ENCODE results near the gene ANKRD2. TPM values are rescaled to one million over a fixed set of nuclear protein-coding genes. Genes with fewer than 3 reads are reported as not detected.
"Not testable (repeated sequence)": the region's sequence is repeated elsewhere in the genome, so short reads cannot be mapped to it uniquely, and the experiment has no call there.

ANKRD2 gene
- total RNA-seq, 2 donors from 2014 or later: 0.24 TPM; not detected in 1

DNA sequence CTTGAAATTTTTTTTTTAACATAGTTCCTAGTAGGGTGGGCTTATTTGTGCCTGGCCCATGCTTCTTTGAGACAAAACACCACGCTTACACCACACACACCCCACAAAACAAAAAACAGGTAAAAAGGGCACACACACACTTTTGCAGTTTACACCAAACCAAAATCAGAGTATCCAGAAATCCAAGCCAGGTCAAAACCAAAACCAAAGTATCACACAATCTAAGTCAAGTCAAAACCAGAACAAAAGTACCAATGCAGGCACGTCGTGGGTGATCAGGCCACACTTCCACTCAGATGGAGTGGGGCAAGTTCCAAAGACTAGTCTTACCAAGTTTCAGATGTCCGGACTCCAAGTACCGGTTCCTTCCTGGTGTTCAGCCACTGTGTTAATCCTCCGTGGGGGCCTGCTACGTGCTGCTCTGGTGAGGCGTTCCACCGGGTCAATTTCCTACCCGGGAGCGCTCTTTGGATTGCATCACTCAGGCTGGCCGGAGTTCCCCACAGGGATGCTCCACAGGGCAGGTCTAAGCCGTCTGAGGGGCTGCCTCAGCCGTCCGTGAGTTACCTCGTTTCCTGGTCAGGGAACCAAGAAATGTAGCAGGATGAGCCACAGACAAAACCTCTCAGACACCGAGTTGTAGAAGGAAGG lies 11.7 kb upstream of the ANKRD2 start:
- H3K27ac ChIP-seq; H3K9ac ChIP-seq (ENCODE audit: low read depth in 2 of 2, low read length in 2 of 2); intact Hi-C loops (cut with DNase I); H3K27me3 ChIP-seq; H3K9me3 ChIP-seq; H3K36me3 ChIP-seq; H3K4me3 ChIP-seq; H3K4me1 ChIP-seq; DNase-seq: not testable (repeated sequence)

DNA sequence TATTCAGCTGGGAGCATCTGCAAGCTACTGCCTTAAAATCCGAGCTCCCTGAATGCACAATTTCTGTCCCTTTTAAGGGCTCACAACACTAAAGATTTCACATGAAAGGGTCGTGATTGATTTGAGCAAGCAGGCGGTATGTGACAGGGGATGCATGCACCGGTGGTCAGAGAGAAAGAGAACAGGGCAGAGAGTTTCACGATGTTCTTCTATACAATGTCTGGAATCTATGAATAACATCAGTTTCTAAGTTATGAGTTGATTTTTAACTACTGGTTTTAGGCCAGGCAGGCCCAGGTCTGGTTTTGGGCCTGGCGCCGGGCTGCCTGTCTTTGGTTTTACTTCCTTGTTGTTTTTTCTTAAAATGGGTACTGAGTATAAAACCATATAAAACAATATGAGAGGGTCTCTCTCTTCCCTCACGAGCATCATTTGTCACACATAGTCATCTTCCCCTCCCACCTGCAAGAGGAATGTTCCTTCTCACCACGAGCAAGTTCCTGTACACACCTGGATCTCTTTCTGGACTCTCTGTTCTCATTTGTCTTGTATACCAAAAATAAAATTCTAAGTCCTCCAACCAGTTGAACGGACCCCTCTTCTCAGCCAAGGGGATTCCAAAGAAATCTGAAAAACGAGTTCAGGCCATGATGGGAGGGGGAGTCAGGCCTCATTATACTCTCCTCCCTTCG lies 11.0 kb upstream of the ANKRD2 start:
- intact Hi-C loops (cut with DNase I); H3K4me1 ChIP-seq; H3K27me3 ChIP-seq; H3K9ac ChIP-seq (ENCODE audit: low read depth in 2 of 2, low read length in 2 of 2); DNase-seq; H3K27ac ChIP-seq; H3K36me3 ChIP-seq; H3K4me3 ChIP-seq; H3K9me3 ChIP-seq: not testable (repeated sequence)

DNA sequence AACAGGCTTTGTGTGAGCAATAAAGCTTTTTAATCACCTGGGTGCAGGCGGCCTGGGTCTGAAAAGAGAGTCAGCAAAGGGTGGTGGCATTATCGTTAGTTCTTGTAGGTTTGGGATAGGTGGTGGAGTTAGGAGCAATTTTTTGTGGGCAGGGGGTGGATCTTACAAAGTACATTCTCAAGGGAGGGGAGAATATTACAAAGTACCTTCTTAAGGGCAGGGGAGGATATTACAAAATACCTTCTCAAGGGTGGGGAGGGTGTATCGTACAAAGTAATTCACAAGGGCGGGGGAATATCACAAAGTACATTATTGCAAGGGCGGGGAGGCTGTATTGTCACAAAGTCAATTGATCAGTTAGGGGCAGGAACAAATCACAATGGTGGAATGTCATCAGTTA lies 10.2 kb upstream of the ANKRD2 start:
- intact Hi-C loops (cut with DNase I); H3K36me3 ChIP-seq; DNase-seq; H3K9ac ChIP-seq (ENCODE audit: low read depth in 2 of 2, low read length in 2 of 2); H3K27me3 ChIP-seq; H3K27ac ChIP-seq; H3K9me3 ChIP-seq; H3K4me3 ChIP-seq; H3K4me1 ChIP-seq: not testable (repeated sequence)

DNA sequence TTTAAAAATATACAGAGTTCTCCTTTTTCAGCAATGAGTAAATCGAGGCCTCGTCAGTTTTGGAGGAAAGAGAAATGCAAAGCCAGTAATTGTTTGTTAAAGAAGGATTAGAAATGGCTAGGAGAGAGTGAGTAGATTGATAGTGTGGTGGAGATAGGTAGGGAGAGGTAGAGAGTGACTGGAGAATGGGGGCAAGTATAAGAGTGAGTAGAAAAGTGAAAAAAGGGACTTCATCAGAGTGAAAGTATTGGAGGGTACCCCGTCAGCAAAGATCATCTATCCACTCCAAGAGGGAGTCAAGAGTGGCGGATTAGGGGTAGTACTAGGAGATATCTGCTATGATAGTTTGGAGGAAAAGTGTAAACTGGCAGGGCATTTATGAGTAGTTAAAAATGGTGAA lies 9.2 kb upstream of the ANKRD2 start:
- H3K9me3 ChIP-seq: no peaks in the 10 kb centered on the region
- TF ChIP-seq, protein P1, sequence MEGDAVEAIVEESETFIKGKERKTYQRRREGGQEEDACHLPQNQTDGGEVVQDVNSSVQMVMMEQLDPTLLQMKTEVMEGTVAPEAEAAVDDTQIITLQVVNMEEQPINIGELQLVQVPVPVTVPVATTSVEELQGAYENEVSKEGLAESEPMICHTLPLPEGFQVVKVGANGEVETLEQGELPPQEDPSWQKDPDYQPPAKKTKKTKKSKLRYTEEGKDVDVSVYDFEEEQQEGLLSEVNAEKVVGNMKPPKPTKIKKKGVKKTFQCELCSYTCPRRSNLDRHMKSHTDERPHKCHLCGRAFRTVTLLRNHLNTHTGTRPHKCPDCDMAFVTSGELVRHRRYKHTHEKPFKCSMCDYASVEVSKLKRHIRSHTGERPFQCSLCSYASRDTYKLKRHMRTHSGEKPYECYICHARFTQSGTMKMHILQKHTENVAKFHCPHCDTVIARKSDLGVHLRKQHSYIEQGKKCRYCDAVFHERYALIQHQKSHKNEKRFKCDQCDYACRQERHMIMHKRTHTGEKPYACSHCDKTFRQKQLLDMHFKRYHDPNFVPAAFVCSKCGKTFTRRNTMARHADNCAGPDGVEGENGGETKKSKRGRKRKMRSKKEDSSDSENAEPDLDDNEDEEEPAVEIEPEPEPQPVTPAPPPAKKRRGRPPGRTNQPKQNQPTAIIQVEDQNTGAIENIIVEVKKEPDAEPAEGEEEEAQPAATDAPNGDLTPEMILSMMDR (IDR thresholded peaks at IDR 0.05): no peak

DNA sequence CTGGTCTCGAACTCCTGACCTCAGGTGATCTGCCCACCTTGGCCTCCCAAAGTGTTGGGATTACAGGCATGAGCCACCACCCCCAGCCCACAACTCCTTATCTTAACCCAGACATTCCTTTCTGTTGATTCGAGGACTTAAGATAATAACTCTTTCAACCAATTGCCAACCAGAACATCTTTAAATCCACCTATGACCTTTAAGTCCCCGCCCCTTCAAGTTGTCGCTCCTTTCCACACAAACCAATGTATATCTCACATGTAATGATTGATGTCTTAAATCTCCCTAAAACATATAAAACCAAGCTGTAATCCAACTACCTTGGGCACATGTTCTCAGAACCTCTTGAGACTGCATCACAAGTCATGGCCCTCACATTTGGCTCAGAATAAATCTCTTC lies 7.8 kb upstream of the ANKRD2 start:
- intact Hi-C loops (cut with DNase I): no loop called here
- H3K36me3 ChIP-seq: no peaks in the 10 kb centered on the region
- H3K27ac ChIP-seq: no peak overlapping the region
- no peak overlapping the region for H3K9ac ChIP-seq (ENCODE audit: low read depth in 2 of 2, low read length in 2 of 2)
- H3K27me3 ChIP-seq: no peaks in the 10 kb centered on the region
- H3K4me3 ChIP-seq: no peak overlapping the region
- H3K9me3 ChIP-seq: no peaks in the 10 kb centered on the region
- DNase-seq: no peak
- TF ChIP-seq, protein P1 (IDR thresholded peaks at IDR 0.05): no peak
- no peaks in the 10 kb centered on the region for H3K4me1 ChIP-seq

More for the DNA sequence above, 9.2 kb upstream of the ANKRD2 start:
- no peak overlapping the region for H3K9ac ChIP-seq (ENCODE audit: low read depth in 2 of 2, low read length in 2 of 2)
- intact Hi-C loops (cut with DNase I): no loop called here
- H3K4me1 ChIP-seq: no peaks in the 10 kb centered on the region
- no peak for DNase-seq
- H3K27ac ChIP-seq: no peak overlapping the region
- no peaks in the 10 kb centered on the region for H3K36me3 ChIP-seq
- H3K27me3 ChIP-seq: no peaks in the 10 kb centered on the region
- no peak overlapping the region for H3K4me3 ChIP-seq

DNA sequence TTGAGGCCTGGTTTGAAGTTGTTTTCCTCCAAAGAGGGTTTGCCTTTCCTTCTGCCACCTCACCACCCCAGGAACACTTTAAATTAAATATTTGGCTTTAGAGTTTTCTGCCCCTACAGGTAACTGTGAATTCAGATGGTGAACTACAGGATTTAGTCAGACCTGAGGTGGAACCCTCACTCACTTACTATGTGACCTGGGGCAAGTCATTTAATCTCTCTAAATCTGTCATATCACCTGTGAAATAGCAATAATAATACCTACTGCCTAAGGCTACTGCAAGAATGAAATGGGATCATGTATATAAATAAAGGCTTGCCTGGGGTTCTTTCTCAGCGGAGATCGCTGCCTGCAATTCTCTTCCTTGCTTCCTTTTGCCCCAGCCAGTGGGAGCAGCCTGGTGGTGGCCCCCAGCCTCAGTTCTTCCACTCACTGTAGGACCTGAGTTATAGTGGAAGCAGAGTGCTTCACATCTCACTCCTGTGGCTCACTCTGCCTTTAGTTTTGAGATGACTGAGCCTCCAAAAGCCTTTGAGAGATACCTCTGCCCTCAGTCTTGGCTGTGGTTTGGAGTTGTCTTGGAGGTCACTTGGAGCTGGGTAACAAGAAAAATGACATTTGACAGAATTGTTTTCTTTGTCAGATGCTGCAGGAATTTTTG lies 6.1 kb upstream of the ANKRD2 start:
- H3K27ac ChIP-seq: no peak overlapping the region
- intact Hi-C loops (cut with DNase I): no loop called here
- H3K27me3 ChIP-seq: no peaks in the 10 kb centered on the region
- H3K4me1 ChIP-seq: no peaks in the 10 kb centered on the region
- TF ChIP-seq, protein P1 (IDR thresholded peaks at IDR 0.05): no peak
- no peak for DNase-seq
- H3K36me3 ChIP-seq: no peaks in the 10 kb centered on the region
- H3K9me3 ChIP-seq: no peaks in the 10 kb centered on the region
- H3K9ac ChIP-seq (ENCODE audit: low read depth in 2 of 2, low read length in 2 of 2): no peak overlapping the region
- H3K4me3 ChIP-seq: no peak overlapping the region

DNA sequence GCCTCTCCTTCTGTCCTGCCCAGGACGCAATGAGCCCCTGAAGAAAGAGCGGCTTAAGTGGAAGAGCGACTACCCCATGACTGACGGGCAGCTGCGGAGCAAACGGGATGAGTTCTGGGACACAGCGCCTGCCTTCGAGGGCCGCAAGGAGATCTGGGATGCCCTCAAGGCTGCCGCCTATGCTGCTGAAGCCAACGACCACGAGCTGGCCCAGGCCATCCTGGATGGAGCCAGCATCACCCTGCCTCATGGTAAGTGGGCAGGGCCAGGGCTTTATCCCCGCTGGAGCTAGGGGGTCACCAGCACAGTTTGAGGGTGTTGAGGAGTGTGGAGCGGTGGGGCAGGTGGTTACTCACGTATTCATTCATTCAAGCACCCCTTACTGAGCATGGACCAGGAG lies 4.7 kb upstream of the ANKRD2 start:
- Histone ChIP-seq H3K36me3 (no peaks in the 10 kb centered on the region), H3K27me3 (no peaks in the 10 kb centered on the region), H3K9ac (ENCODE audit: low read depth in 2 of 2, low read length in 2 of 2) (no peak overlapping the region), H3K27ac (no peak overlapping the region), H3K4me3 (no peak overlapping the region), H3K9me3 (no peaks in the 10 kb centered on the region), H3K4me1 (no peaks in the 10 kb centered on the region)
- DNase-seq: no peak
- intact Hi-C loops (cut with DNase I): no loop called here
- TF ChIP-seq, protein P1 (IDR thresholded peaks at IDR 0.05): no peak
